SK-N-SH treated with all-trans-retinoic acid at 6 μM for 48 hours (cell line): ENCODE results near the gene PDLIM4.

Experiments
- ATAC-seq: fragments of 200-7000 bp; cut with Tn5 transposase; 3 replicates; pipeline ENCODE4 v1.9.1; 2020; ENCODE audit warnings: mild to moderate bottlenecking, moderate library complexity
- BACH2 ChIP-seq: fragments of 250-450 bp; sonication (Bioruptor Pico); IDR thresholded peaks from 2 replicates; pipeline ENCODE4 v1.9.0; 2021; ENCODE audit warnings: mild to moderate bottlenecking, borderline replicate concordance
- CREB5 ChIP-seq: fragments of 250-450 bp; sonication (Bioruptor Pico); IDR thresholded peaks from 2 replicates; pipeline ENCODE4 v1.5.1; 2020; ENCODE audit warnings: low read depth, mild to moderate bottlenecking, moderate library complexity
- ESRRG ChIP-seq: fragments of 250-450 bp; sonication (Bioruptor Pico); IDR thresholded peaks from 2 replicates; pipeline ENCODE4 v1.6.1; 2021; ENCODE audit warnings: mild to moderate bottlenecking
- GLIS3 ChIP-seq: fragments of 250-450 bp; sonication (Bioruptor Pico); IDR thresholded peaks from 2 replicates; pipeline ENCODE4 v1.5.0; 2020; ENCODE audit warnings: mild to moderate bottlenecking, moderate library complexity
- ISL1 ChIP-seq: fragments of 250-450 bp; sonication (Bioruptor Pico); IDR thresholded peaks from 2 replicates; pipeline ENCODE4 v2.1.2; 2022; ENCODE audit warnings: mild to moderate bottlenecking, moderate library complexity
- OSR1 ChIP-seq: fragments of 250-450 bp; sonication (Bioruptor Pico); IDR thresholded peaks from 2 replicates; pipeline ENCODE4 v1.8.0; 2022; ENCODE audit warnings: moderate library complexity, mild to moderate bottlenecking, inconsistent platforms
- PATZ1 ChIP-seq: fragments of 250-450 bp; sonication (Bioruptor Pico); IDR thresholded peaks from 2 replicates; pipeline ENCODE4 v1.8.0; 2020; ENCODE audit warnings: mild to moderate bottlenecking, moderate library complexity, borderline replicate concordance
- PPARA ChIP-seq: fragments of 250-450 bp; sonication (Bioruptor Pico); IDR thresholded peaks from 2 replicates; pipeline ENCODE4 v1.5.0; 2020; ENCODE audit warnings: mild to moderate bottlenecking, borderline replicate concordance
- RARB ChIP-seq: fragments of 250-450 bp; sonication (Bioruptor Pico); IDR thresholded peaks from 2 replicates; pipeline ENCODE4 v1.8.0; 2021; ENCODE audit warnings: mild to moderate bottlenecking, moderate library complexity
- SNAI2 ChIP-seq: fragments of 250-450 bp; sonication (Bioruptor Pico); IDR thresholded peaks from 2 replicates; pipeline ENCODE4 v1.5.0; 2020; ENCODE audit warnings: mild to moderate bottlenecking, moderate library complexity
- TCF4 ChIP-seq: fragments of 250-450 bp; sonication (Bioruptor Pico); IDR thresholded peaks from 2 replicates; pipeline ENCODE4 v1.8.0; 2021; ENCODE audit warnings: mild to moderate bottlenecking, moderate library complexity, borderline replicate concordance
- TOX ChIP-seq: fragments of 250-450 bp; sonication (Bioruptor Pico); IDR thresholded peaks from 2 replicates; pipeline ENCODE4 v1.8.0; 2021; ENCODE audit warnings: mild to moderate bottlenecking, moderate library complexity, borderline replicate concordance
- TSHZ2 ChIP-seq: fragments of 250-450 bp; sonication (Bioruptor Pico); IDR thresholded peaks from 2 replicates; pipeline ENCODE4 v1.5.0; 2020; ENCODE audit warnings: mild to moderate bottlenecking, moderate library complexity
- ZFP30 ChIP-seq: fragments of 450-650 bp; formaldehyde crosslinking; IDR thresholded peaks from 2 replicates; pipeline ENCODE4 v1.5.0; 2022; ENCODE audit warnings: mild to moderate bottlenecking, moderate library complexity
- ZNF565 ChIP-seq: fragments of 450-650 bp; formaldehyde crosslinking; conservative IDR thresholded peaks from 2 replicates; pipeline ENCODE4 v1.5.0; 2020; ENCODE audit warnings: low read depth, mild to moderate bottlenecking, moderate library complexity
- ZNF8 ChIP-seq: fragments of 450-650 bp; formaldehyde crosslinking; IDR thresholded peaks from 2 replicates; pipeline ENCODE4 v1.5.0; 2020; ENCODE audit warnings: mild to moderate bottlenecking, moderate library complexity
- TF ChIP-seq, protein P1 (sequence below): fragments of 250-450 bp; sonication (Bioruptor Pico); IDR thresholded peaks from 2 replicates; pipeline ENCODE4 v1.5.1; 2021; ENCODE audit warnings: mild to moderate bottlenecking, moderate library complexity

The PDLIM4 gene

GRCh38 chr5:132319975-132320374, 62.5 kb downstream of the PDLIM4 start:
- TF ChIP-seq PATZ1 (CRISPR knock-in tag) = no peak
- no peak for TF ChIP-seq ZNF8 (CRISPR knock-in tag)
- no peak for TF ChIP-seq ZFP30 (CRISPR knock-in tag)
- no peak for ATAC-seq

GRCh38 chr5:132321109-132321721, 63.7 kb downstream of the PDLIM4 start:
- no peak for TF ChIP-seq TSHZ2
- TF ChIP-seq ESRRG (CRISPR knock-in tag) = no peak
- no peak for TF ChIP-seq TOX
- TF ChIP-seq GLIS3 = no peak
- no peak for TF ChIP-seq ZFP30 (CRISPR knock-in tag)
- TF ChIP-seq, protein P1, sequence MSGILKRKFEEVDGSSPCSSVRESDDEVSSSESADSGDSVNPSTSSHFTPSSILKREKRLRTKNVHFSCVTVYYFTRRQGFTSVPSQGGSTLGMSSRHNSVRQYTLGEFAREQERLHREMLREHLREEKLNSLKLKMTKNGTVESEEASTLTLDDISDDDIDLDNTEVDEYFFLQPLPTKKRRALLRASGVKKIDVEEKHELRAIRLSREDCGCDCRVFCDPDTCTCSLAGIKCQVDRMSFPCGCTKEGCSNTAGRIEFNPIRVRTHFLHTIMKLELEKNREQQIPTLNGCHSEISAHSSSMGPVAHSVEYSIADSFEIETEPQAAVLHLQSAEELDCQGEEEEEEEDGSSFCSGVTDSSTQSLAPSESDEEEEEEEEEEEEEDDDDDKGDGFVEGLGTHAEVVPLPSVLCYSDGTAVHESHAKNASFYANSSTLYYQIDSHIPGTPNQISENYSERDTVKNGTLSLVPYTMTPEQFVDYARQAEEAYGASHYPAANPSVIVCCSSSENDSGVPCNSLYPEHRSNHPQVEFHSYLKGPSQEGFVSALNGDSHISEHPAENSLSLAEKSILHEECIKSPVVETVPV = no peak
- no peak for TF ChIP-seq CREB5 (CRISPR knock-in tag)
- TF ChIP-seq, all 23 proteins: peak for 0
- no peak for ATAC-seq

DNA sequence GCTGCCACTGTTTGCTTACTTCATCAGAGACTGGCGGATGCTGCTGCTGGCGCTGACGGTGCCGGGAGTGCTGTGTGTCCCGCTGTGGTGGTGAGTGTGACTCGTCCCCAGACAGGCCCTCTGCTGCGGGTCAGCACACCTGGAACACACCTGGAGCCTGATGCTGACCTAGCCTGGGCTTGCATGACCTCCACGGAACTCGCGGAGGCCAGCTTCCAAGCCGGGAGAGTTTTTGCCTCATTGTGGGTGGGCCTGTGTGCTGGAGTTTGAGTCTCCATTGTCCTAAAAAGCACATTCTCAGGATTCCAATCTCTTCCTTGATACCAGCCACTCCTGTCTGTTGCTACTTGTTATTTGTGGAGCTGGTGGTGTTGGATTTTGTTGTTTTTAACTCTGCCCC, 64.8 kb downstream of the PDLIM4 start:
- no peak for ATAC-seq
- TF ChIP-seq PATZ1 (CRISPR knock-in tag) (no peak), ZNF565 (CRISPR knock-in tag) (no peak), ISL1 (CRISPR knock-in tag) (no peak), BACH2 (CRISPR knock-in tag) (no peak), RARB (CRISPR knock-in tag) (no peak), OSR1 (no peak), GLIS3 (no peak), PPARA (no peak), SNAI2 (CRISPR knock-in tag) (no peak), ZFP30 (CRISPR knock-in tag) (no peak), TCF4 (CRISPR knock-in tag) (no peak), ESRRG (CRISPR knock-in tag) (no peak)
